Lung microvascular endothelial cell (primary cell): Measurements from ENCODE around the gene MAP3K9. TPM values are rescaled to one million over a fixed set of nuclear protein-coding genes. Genes with fewer than 3 reads are reported as not detected.
"Not testable (repeated sequence)": the region's sequence is repeated elsewhere in the genome, so short reads cannot be mapped to it uniquely, and the experiment has no call there.

Experiments
- DNase-seq, 2 donors: peaks; one replicate each; pipeline versions ENCODE4 v3.0.0 to v3.0.0-alpha.2; 2010; ENCODE audit warnings: low read depth in 2 of 2
- total RNA-seq: library from RNA; depleted of rRNA; stranded (reverse); fragments of >200 nt; gene quantifications from 2 replicates; pipeline ENCODE4 v1.2.1, GENCODE V29; 2014

MAP3K9 gene
- total RNA-seq, 1 donor from 2014 or later = under 0.01 TPM

DNA sequence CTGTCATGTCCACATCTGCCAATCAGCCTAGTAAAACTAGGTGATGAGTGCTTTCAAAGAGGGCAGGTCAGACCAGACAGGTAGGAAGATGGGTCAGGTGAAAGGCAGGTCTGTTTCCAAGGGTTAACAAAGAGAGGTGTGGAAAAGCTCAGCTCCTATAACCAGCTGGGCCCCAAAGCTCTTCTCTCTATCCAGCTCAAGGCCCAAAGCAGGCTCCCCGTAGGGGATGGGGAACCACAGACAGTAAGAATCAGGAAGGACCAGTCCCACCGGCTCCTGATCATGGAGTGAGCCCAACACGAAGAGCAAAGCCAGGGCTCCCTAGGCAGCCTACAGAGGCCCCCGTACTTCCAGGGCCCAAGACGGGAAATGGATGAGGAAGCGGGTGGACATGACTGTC lies 84.4 kb downstream of the MAP3K9 start:
- no peak for DNase-seq

DNA sequence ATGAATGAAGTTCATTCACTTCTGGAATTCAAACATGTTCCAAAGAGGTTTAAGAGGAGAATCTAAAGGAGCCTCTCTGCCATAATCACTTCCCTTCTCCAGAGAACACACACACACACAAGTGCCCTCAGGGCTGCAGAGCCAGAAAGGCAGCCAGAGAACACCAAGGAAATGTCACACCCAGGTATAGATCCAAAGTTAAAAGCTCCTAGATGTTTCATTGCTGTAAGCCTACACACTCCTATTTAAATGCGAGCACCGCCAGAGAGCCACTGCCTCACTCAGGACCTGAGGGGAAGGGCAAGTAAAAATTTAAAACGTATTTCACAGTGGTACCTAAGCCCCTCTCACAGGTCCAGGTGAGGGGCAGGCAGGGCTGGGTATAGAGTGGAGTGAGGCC lies 85.2 kb downstream of the MAP3K9 start:
- no peak for DNase-seq

DNA sequence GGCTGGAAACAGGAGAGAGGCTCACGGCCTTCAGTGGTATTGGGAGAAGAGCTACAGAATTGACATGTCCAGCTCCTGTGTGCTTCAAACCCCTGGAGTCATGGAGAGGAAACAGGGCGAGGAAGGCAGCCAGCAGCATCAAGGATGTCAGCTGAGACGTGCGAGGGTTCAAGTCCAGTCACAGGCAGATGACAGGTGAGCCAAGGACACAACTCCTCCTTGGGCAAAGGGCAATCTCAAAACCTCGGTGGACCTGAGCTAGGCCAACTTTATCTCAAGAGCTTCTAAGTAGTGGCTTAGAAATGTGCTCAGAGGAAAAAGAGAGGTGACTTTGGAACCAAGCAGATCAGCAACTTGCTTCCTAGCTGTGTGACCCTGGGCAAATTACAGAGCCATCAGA lies 86.0 kb downstream of the MAP3K9 start:
- DNase-seq = no peak

DNA sequence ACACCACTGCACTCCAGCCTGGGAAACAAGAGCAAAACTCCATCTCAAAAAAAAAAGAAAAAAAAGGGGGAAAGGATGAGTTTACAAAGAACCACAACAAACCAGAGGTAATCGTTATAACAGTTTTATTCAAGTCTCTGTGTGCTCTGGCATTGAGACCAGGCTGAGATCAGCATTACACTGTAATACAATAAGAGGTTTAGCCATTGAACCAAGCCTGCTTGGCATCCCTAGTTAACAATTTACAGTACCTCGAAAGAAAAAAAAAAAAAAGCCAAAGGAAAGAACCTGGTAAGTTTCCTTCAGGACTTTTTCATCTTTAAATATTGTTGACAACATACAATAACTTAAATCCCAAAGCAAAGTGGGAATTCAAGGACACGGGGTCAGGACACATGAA lies 86.9 kb downstream of the MAP3K9 start:
- no peak for DNase-seq

DNA sequence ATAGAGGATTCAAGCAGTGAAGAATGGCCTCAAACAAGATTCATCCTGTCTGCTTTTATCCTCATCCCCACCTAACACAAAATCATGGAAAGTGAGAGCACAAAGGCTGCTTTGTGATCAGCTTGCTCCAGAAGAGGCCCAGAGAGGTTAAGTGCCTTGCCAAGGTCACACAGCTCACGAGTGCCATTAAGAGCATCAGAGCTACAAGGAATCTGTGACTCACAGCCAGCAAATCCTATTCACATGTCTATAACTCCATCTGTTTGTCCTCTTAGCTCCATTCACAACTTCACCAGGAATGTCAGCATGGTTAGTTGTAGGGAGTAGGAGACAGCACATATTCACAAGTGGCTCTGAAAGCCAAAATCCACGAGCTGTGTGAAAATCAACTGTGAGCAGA lies 87.8 kb downstream of the MAP3K9 start:
- no peak for DNase-seq

DNA sequence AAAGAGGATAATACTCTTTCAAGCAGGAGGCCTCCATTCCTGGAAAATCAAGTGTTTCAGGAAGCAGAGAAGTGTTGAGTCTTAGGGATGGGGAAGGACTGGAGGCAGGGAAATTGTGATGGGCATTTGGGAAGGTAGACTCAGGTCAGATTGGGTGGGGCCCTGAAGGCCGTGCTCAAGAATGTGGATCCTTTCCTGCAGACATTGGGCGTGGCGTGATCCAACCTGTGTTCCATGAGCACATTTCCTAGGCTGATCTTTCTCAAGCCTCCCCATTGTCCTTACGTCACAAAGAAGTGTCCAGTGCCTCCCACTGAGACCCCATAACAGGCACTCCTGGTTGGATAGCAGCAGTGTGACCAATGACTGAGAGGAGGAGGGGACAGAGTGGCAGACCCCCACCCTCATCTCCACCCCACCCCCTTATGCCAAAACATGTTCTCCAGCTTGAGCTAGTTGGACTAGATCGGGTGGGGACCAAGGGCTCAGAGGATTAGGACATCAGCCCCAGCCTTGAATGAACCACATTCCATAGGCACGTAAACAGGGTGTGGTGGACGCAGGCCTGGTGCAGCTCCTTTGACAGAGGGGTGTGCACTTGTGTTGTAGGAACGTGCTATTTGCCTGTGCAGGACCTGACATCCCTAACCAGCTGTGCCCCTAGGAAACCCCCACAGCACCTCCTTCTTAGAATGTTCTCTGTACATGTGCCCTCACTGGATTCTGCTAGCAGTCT lies 90.8 kb downstream of the MAP3K9 start:
- no peak for DNase-seq

DNA sequence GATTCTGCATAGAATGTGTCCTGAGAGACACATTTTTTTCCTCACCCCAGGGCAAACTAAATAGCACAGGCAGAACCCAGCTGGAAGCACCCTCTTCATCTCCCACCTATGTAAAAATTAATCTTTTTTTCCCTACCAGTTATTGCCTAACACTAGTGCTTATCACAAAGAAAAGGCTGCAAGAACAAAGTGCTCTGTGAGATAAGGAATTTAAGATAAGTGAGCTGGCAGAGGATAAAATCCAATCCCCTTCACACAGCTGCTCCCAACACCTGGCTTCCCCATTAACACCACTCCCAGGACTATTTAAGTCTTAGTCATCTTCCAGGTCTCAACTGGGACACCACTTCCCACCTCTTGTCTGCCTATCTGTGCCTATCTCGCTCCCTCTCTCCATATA lies 92.4 kb downstream of the MAP3K9 start:
- DNase-seq = no peak

DNA sequence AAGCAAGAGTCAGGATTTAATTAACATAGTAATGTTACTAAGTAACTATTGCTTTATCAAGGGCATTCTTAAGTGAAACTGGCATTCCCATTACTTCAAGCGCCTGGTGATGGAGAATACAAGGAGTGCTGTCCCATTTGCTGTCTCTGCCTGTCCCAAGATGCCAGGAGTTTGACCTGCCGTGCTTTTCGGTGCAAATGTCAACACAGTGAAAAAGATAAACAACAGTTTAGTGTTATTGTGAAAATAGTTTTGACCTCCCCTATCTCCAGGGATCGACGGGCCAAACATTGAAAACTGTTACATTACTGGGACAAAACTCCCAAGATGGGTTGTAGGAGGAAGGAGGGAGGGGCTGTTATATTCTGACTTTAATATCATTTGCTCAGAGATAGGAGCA lies 92.8 kb downstream of the MAP3K9 start:
- DNase-seq = no peak

DNA sequence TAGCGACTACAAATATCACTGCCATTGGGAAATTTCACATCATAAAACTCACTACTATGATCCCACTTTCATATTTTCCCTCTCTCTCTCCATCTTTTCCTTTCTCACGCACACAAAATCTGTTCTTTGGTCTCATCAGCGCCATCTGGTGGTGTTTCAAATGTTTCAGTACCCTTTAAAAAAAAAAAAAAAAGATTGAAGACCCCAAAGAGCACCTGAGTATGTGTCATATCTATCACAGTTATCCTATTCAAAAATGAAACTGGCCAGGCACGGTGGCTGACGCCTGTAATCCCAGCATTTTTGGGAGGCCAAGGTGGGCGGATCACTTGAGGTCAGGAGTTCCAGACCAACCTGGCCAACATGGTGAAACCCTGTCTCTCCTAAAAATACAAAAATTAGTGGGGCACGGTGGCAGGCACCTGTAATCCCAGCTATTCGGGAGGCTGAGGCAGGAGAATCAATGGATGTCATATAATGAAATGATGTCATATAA lies 95.2 kb downstream of the MAP3K9 start:
- DNase-seq = peak; percentile 59 to 82

DNA sequence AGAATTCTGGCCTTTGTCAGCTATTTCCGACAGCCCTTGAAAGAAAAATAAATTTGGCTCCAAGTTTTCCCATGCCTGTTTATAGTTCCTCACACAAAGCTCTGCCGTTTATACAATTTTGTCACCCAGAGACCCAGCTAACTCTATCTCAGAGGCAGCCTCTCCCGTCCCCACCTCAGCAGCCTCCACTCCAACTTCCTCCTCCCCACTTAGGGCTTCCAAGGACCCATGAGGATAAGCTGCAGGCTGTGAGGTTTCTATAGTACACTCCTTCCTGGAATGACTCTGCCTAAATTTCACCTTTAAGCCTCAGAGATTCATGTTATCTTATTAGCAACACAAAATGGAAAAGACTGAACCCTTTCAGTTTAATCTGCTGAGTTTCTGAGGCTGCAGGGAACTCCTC lies 95.8 kb downstream of the MAP3K9 start:
- DNase-seq = peak in 1 of 2 donors; percentile 28

DNA sequence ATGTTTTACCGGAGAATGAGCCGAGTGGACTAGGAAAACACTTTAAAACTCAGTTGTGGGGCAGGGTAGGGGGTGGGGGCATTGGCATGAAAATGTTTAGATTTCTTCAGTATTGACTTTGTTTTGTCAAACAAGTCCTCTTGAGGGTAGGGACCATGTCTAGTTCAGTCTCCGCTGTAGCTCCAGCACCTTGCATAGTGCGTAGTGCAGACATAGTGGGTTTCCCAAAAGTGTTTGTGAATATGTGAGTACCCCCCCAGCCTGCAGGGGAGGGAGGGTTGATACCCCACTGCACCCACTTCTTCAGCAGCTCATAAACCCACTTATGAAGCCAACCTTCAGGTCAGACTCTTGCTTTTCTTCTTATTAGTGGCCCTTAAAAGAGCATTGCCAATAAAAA lies 96.2 kb downstream of the MAP3K9 start:
- DNase-seq = no peak

DNA sequence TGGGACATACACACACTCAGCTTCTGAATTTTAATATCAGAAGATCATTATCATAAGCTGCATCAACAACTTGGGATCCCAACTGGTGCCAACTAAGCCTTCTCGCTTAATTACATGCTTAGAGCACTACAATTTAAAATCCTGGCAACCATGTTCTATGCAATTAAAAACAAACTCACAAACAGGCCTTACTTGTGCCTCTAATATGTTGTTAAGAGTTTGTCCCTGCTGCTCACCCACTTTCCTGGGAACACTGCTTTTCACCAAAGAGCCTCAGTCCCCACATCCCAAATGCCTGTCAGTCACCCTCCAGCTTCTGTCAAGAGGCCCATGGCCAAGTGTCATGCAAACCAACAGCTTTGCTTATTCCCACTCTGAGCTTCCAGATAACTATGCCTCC lies 97.9 kb downstream of the MAP3K9 start:
- DNase-seq = no peak

DNA sequence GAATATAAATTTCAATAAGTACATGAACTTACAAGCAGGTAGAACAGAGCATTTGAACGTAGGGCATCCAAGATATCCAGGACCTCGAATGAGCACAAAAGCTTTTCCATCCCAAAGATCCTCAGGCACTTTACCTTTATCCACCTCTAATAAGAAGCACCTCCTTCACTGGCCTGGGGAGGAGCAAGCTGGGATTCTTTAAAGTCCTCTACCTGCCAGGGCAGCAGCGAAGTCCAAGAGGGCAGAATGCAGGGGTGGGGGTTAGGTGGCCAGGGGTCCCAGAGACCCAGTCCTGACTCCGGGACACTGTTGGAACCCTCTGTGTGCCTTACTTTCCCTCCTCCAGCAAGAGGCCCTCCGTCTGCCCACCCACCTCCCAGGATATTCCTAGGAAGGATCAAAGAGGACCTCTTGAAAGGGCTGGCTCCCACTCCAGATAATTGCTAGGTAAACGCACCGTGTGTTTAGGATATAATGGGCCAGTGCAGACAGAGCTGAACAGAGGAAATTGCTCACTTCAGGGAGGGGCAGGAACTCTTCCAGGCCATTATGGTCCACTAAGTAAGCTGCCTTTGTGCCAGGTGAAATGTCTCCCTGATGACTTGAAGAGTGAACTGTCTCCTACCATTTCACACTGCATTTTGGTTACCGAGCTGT lies 99.5 kb downstream of the MAP3K9 start:
- DNase-seq = no peak

DNA sequence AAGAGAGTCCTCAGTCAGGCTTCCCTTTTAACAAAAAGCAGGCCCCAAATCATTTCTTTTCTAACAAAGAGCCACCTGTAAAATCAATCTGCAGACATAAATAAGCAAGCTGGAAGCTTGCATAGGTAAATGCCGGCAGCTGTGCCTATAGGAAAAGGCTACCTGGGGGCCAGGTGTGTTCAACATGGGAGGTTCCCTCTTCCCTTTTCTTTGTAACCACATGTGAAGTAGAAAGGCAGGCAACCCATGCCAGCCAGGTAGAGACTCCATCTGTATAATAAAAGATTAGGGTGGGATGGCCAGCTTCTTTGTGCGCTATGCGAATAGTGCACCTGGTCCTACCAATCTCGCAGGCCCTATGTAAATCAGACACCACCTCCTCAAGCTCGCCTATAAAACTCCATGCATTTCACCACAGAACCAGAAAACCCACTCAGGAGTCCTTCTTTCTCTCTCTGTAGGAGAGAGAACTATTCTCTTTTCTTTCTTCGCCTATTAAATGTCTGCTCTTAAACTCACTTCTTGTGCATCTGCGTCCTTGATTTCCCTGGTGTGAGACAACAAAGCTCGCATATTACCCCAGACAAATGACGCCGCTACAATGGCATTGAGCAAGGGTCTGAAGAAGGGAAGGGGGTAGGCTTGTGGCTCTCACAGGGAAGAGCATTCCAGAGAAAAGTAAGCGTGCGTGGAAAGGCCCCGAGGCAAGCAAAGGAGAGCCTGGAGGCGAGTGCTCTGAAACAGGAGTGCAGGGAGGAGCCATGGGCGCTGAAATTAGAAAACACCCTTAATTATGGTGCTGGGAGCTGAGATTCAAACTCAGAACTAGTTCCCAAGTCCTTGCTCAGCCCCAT lies 100.4 kb downstream of the MAP3K9 start:
- DNase-seq = no peak

DNA sequence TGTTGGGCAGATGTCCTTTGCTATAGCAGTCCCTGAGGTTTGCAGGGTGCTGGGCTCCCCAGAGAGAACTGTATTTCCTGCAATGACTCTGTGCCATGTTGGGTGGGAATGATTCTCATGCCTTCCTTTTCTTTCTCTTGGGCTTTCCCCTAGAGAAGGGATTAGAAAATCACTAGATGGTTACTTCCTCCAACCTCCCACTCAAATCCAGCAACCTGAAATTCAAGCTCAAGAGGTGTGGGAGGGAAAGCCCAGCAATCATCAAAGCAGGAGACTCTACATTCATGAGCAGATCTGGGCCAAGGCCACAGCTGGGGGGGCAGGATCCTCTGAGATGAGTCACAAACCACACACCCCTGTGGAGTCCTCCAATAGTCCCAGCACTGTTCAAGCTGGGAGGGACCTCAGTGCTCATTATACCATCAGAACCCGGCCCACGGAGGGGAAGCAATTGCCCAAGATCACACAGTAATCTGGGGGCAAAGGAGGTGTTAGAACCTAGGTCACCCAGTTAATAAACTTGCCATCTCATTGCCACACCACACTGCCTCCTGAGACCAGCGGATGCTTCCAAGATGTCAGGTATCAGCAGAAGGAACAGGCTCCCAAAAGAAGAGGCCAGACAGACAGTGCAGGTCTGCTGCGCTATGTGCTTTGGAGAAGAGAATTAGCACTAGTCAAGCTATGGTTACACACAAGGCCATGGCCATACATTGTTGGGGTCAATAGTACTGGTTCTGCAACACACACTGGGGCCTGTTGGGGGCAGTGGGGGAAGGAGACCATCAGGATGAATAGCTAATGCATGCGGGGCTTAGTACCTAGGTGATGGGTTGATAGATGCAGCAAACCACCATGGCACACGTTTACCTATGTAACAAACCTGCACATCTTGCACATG lies 101.9 kb downstream of the MAP3K9 start:
- no peak for DNase-seq

DNA sequence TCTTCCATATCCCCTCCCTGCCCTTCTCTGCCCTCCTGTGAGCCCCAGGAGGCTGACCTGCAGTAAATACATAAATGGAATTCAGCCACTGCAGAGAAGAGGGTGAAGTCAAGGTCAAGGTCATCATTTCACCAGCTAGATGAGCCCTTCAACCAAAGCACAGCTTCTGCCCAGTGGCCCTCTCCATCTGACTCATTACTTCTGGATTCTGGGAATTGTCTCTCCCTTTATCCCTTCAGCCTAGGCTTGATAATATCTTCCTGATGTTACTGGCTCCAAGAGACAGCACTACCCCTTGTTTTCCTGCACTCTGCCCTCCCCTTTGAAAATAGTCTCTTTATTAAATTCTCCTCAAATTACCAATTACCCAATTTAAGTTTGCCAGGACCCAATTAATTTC lies 103.1 kb downstream of the MAP3K9 start:
- no peak for DNase-seq

DNA sequence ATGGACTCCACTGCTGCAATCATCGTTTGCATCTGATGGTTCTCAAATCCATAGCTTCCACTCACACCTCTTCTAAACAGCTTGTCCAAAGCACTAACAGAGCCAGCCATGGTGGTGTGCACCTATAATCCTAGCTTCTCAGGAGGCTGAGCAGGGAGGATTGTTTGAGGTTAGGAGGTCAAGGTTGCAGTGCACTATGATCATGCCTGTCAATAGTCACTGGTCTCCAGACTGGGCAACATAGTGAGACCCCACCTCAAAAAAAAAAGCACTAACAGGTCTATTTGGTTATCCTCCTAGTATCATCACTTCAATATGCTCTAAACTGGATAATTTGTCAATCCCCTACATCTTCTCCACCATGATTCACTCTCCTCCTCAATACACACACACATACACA lies 104.4 kb downstream of the MAP3K9 start:
- DNase-seq = no peak

DNA sequence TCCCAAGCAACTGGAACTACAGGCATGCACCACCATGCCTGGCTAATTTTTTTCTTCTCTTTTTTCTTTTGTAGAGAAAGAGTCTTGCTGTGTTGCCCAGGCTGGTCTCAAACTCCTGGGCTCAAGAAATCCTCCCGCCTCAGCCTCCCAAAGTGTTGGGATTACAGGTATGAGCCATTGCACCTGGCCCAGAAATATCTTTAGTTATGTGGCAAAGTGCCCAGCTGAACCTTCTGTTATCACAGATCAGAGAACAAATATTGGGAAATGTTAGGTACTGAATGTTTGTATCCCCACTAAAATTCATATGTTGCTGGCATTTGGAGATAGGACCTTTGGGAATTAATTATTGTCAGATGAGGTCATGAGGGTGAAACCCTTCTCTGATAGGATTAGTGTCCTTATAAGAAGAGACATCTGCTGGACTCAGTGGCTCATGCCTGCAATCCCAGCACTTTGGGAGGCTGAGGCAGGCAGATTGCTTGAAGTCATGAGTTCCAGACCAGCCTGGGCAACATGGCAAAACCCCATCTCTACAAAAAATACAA lies 105.6 kb downstream of the MAP3K9 start:
- not testable (repeated sequence) for DNase-seq

DNA sequence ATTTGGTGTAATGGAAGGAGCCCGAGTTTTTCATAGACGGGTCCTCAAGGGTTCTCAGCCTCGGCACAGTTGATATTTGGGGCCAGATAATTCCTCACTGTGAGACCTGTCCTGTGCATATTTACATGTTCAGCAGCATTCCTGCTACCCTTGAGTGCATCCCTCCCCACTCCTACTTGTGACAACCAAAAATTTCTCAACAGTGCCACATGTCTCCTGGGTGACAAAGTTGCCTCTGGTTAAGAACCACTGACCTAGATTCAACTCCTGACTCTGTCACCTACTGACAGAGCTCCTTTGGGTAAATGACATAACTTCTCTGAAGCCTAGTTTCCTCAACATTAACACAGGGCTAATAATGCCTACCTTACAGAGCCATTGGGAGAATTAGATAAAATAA lies 107.2 kb downstream of the MAP3K9 start:
- no peak for DNase-seq

DNA sequence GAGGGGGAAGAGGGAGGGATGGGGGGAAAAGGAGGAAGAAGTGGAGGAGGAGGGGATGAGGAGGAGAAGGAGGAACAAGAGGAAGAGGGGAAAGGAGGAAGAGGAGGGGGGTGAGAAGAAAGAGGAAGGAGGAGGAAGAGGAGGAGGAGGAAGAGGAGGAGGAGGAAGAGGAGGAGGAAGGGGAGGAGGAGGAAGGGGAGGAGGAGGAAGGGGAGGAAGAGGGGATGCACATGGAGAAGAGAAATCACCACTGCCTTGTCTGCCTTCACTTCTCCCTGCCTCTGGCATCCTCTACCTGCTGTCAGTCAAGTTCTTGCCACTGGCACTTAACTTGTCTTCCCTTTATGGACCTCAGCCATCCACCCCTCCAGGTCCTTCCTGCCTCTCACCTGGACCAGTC lies 107.7 kb downstream of the MAP3K9 start:
- DNase-seq = no peak
